ENCODE results near the gene SPATA18. TPM values are rescaled to one million over a fixed set of nuclear protein-coding genes. Genes with fewer than 3 reads are reported as not detected.

Gene SPATA18
- polyA plus RNA-seq, 3 donors = 0.04 to 0.41 TPM; not detected in 1

GRCh38 chr4:52099860-52100461 is 48.9 kb downstream of the SPATA18 start:
- Histone ChIP-seq H3K4me2 (replicated peaks; ENCODE audit: extremely low read depth, low read length, poor library complexity, severe bottlenecking) (no peak overlapping the region), H3K4me3 (replicated peaks in 1 of 3; ENCODE audit: low read depth in 2 of 3, low read length in 3 of 3) (no peak overlapping the region), H4K20me1 (ENCODE audit: insufficient read depth, low read length) (no peaks in the 10 kb centered on the region), H3K27me3 (ENCODE audit: control insufficient read depth in 2 of 2, insufficient read depth in 2 of 2, low read length in 2 of 2) (no peaks in the 10 kb centered on the region), H3K9ac (ENCODE audit: insufficient read depth, low read length, poor library complexity, severe bottlenecking) (no peak overlapping the region), H3K4me1 (ENCODE audit: control insufficient read depth in 1 of 2, insufficient read depth in 2 of 2, low read length in 2 of 2) (no peaks in the 10 kb centered on the region), H3K9me3 (replicated peaks in 1 of 2; ENCODE audit: control insufficient read depth in 1 of 2, insufficient read depth in 1 of 2, low read length in 2 of 2) (no peaks in the 10 kb centered on the region), H3K79me2 (ENCODE audit: insufficient read depth, low read length) (no peaks in the 10 kb centered on the region), H2AFZ (ENCODE audit: insufficient read depth, low read depth, low read length, poor library complexity, severe bottlenecking) (no peak overlapping the region), H3K36me3 (replicated peaks in 1 of 2; ENCODE audit: control insufficient read depth in 1 of 2, insufficient read depth in 2 of 2, low read length in 2 of 2) (no peaks in the 10 kb centered on the region), H3K27ac (ENCODE audit: low read depth in 1 of 2, low read length in 2 of 2) (no peak overlapping the region)
- no peak for DNase-seq
- intact Hi-C loops (cut with micrococcal nuclease) = no loop called here
- no peak for TF ChIP-seq CTCF (IDR thresholded peaks at IDR 0.05)
- no peaks in the 10 kb centered on the region for H3K9me3 Mint-ChIP-seq
- peaks cover 2% of the 10 kb centered on the region for H3K4me1 Mint-ChIP-seq
- H3K4me3 Mint-ChIP-seq = no peak overlapping the region
- H3K36me3 Mint-ChIP-seq = no peaks in the 10 kb centered on the region
- WGBS (ENCODE audit: insufficient coverage) = 60% methylated on average over 1 of the region's 2 CpGs
- H3K27ac Mint-ChIP-seq = no peak overlapping the region
- peaks cover 0 to 1% (median 0%) of the 10 kb centered on the region in 3 donors for H3K27me3 Mint-ChIP-seq (ENCODE audit: low read depth in 3 of 3)

DNA sequence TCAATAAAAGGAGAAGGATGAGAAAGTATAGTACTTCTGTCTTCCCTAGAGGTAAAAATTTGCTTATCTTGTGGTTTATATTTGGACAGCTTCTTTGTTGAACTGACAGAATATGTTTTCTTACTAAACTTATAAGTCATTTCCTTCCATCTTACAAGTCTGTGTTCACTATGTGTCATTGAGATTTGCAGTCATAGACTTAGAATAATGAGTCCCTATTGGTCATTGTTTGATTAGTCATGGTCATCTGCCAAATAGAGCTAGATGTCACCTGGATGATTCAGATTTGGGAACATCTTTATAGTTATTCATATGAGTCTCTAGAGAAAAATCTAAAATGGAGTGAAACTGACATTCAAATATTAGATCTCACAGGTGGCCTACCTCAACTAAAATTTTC is 51.5 kb downstream of the SPATA18 start:
- intact Hi-C loops (cut with micrococcal nuclease) = no loop called here

More for the DNA sequence above, 51.5 kb downstream of the SPATA18 start:
- Mint-ChIP-seq H3K27ac (no peak overlapping the region), H3K27me3 (ENCODE audit: low read depth in 3 of 3) (peaks cover 0 to 1% (median 0%) of the 10 kb centered on the region in 3 donors), H3K9me3 (peaks cover 0 to under 1% (median 0%) of the 10 kb centered on the region in 7 donors), H3K36me3 (no peaks in the 10 kb centered on the region), H3K4me1 (peaks cover 14% of the 10 kb centered on the region), H3K4me3 (no peak overlapping the region)
- no peaks in the 10 kb centered on the region for H4K20me1 ChIP-seq (ENCODE audit: insufficient read depth, low read length)
- H3K27me3 ChIP-seq (ENCODE audit: control insufficient read depth in 2 of 2, insufficient read depth in 2 of 2, low read length in 2 of 2) = no peaks in the 10 kb centered on the region
- no peaks in the 10 kb centered on the region for H3K79me2 ChIP-seq (ENCODE audit: insufficient read depth, low read length)
- no peaks in the 10 kb centered on the region for H3K9me3 ChIP-seq (replicated peaks in 1 of 2; ENCODE audit: control insufficient read depth in 1 of 2, insufficient read depth in 1 of 2, low read length in 2 of 2)
- H3K27ac ChIP-seq (ENCODE audit: low read depth in 1 of 2, low read length in 2 of 2) = no peak overlapping the region
- peak in 1 of 3 donors; percentile 6 for DNase-seq
- no peak overlapping the region for H2AFZ ChIP-seq (ENCODE audit: insufficient read depth, low read depth, low read length, poor library complexity, severe bottlenecking)
- TF ChIP-seq CTCF (IDR thresholded peaks at IDR 0.05) = no peak
- H3K4me1 ChIP-seq (ENCODE audit: control insufficient read depth in 1 of 2, insufficient read depth in 2 of 2, low read length in 2 of 2) = peaks cover 0 to 5% of the 10 kb centered on the region in 2 donors
- H3K9ac ChIP-seq (ENCODE audit: insufficient read depth, low read length, poor library complexity, severe bottlenecking) = no peak overlapping the region
- no peaks in the 10 kb centered on the region for H3K36me3 ChIP-seq (replicated peaks in 1 of 2; ENCODE audit: control insufficient read depth in 1 of 2, insufficient read depth in 2 of 2, low read length in 2 of 2)
- H3K4me3 ChIP-seq (replicated peaks in 1 of 3; ENCODE audit: low read depth in 2 of 3, low read length in 3 of 3) = no peak overlapping the region
- no peak overlapping the region for H3K4me2 ChIP-seq (replicated peaks; ENCODE audit: extremely low read depth, low read length, poor library complexity, severe bottlenecking)
